Measurements from ENCODE around the gene ZFX. TPM values are rescaled to one million over a fixed set of nuclear protein-coding genes. Genes with fewer than 3 reads are reported as not detected.

The ZFX gene
- total RNA-seq = 55.4 and 67.0 TPM in 2 replicates

- Mint-ChIP-seq H3K9me3 (no peaks in the 10 kb centered on the region), H3K36me3 (ENCODE audit: low read depth) (peaks cover 23% of the 10 kb centered on the region), H3K27ac (peak within 1 kb of the TSS; percentile 92), H3K27me3 (no peaks in the 10 kb centered on the region), H3K4me3 (peak within 1 kb of the TSS; percentile 86), H3K4me1 (peaks cover 59% of the 10 kb centered on the region)
- ATAC-seq (ENCODE audit: low read depth) (peak; percentile 57), DNase-seq (peak; percentile 65)
- no peak for TF ChIP-seq CTCF (IDR thresholded peaks at IDR 0.05)
- ChIA-PET POLR2A (interaction anchor here (2.3 to 3.5 kb wide), 2 partner anchors 95 to 124 kb away, joined by 13 to 32 read pairs; partner anchors contain the start of gene EIF2S3), CTCF (no interaction called here)
- intact Hi-C loops (cut with micrococcal nuclease) = loop anchor here (1.0 to 10.0 kb wide), 11 partner anchors 20 to 485 kb away; partner anchors contain the start of genes APOO, EIF2S3, PDK3 and PRDX4
Measured at GRCh38 chrX:24149351-24150050, at the start of gene ZFX. Gene ZFX (plus strand): TSS chrX:24149729. CDS start chrX:24172743, 23,014 bp downstream.

- no peak overlapping the region for H3K27ac Mint-ChIP-seq
- CTCF ChIA-PET = no interaction called here
Measured at GRCh38 chrX:24100713-24101112, 48.8 kb upstream of the ZFX start.

GRCh38 chrX:24110069-24110468 lies 39.5 kb upstream of the ZFX start:
- no peak for DNase-seq
- CTCF ChIA-PET = no interaction called here
- no peak overlapping the region for H3K4me3 Mint-ChIP-seq
- H3K4me1 Mint-ChIP-seq = no peaks in the 10 kb centered on the region
- no peak for TF ChIP-seq CTCF (IDR thresholded peaks at IDR 0.05)
- no peaks in the 10 kb centered on the region for H3K36me3 Mint-ChIP-seq (ENCODE audit: low read depth)
- no peak overlapping the region for H3K27ac Mint-ChIP-seq
- H3K27me3 Mint-ChIP-seq = no peaks in the 10 kb centered on the region
- H3K9me3 Mint-ChIP-seq = no peaks in the 10 kb centered on the region
- POLR2A ChIA-PET = no interaction called here
- intact Hi-C loops (cut with micrococcal nuclease) = no loop called here
- ATAC-seq (ENCODE audit: low read depth) = no peak

More at GRCh38 chrX:24100713-24101112, 48.8 kb upstream of the ZFX start:
- Mint-ChIP-seq H3K9me3 (no peaks in the 10 kb centered on the region), H3K4me3 (no peak overlapping the region), H3K4me1 (no peaks in the 10 kb centered on the region), H3K27me3 (no peaks in the 10 kb centered on the region), H3K36me3 (ENCODE audit: low read depth) (peaks cover 2% of the 10 kb centered on the region)
- TF ChIP-seq CTCF (IDR thresholded peaks at IDR 0.05) = no peak
- no peak for ATAC-seq (ENCODE audit: low read depth)
- intact Hi-C loops (cut with micrococcal nuclease) = no loop called here
- POLR2A ChIA-PET = no interaction called here
- DNase-seq = no peak

GRCh38 chrX:24113181-24113580 lies 36.3 kb upstream of the ZFX start:
- H3K27ac Mint-ChIP-seq = no peak overlapping the region
- H3K9me3 Mint-ChIP-seq = no peaks in the 10 kb centered on the region
- no peak for TF ChIP-seq CTCF (IDR thresholded peaks at IDR 0.05)
- POLR2A ChIA-PET = no interaction called here
- H3K4me1 Mint-ChIP-seq = no peaks in the 10 kb centered on the region
- H3K4me3 Mint-ChIP-seq = no peak overlapping the region
- ATAC-seq (ENCODE audit: low read depth) (no peak), DNase-seq (no peak)
- no peaks in the 10 kb centered on the region for H3K36me3 Mint-ChIP-seq (ENCODE audit: low read depth)
- intact Hi-C loops (cut with micrococcal nuclease) = no loop called here
- CTCF ChIA-PET = no interaction called here
- H3K27me3 Mint-ChIP-seq = no peaks in the 10 kb centered on the region

- Mint-ChIP-seq H3K9me3 (no peaks in the 10 kb centered on the region), H3K27ac (no peak overlapping the region), H3K4me1 (no peaks in the 10 kb centered on the region), H3K27me3 (no peaks in the 10 kb centered on the region), H3K36me3 (ENCODE audit: low read depth) (no peaks in the 10 kb centered on the region), H3K4me3 (no peak overlapping the region)
- ChIA-PET POLR2A (no interaction called here), CTCF (no interaction called here)
- no peak for ATAC-seq (ENCODE audit: low read depth)
- DNase-seq = no peak
- intact Hi-C loops (cut with micrococcal nuclease) = no loop called here
- no peak for TF ChIP-seq CTCF (IDR thresholded peaks at IDR 0.05)
Measured at GRCh38 chrX:24117258-24117657, 32.3 kb upstream of the ZFX start.
